ENCODE results near the gene NPAS2.
A peak's percentile ranks its signal among the peaks of the same experiment; 100 is the strongest.

Gene NPAS2

DNA sequence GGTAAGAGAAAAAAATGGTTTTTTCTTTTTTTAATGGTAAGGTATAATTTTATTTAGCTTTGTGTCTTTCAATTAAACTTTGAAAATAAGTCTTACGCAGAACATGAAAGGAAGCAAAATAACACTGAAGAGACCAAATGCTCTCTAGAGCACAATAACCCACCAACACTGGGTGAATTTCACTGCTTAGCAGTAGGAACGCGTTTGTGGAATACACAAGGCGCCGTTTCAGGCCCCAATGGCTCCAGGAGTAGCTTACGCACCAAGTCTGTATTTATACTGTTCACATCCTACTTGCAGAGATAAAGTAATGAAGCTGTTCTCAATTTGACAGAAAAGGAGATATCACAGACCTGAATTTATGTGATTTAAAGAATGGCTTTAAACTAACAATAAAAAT is 205.6 kb downstream of the NPAS2 start:
- H3K4me1 ChIP-seq (ENCODE audit: control insufficient read depth in 2 of 2, insufficient read depth in 2 of 2, low read length in 2 of 2) = peaks cover 4 to 20% of the 10 kb centered on the region in 2 donors
- no peaks in the 10 kb centered on the region for H3K9me3 ChIP-seq (ENCODE audit: control insufficient read depth in 2 of 2, low read length in 2 of 2)
- no peak overlapping the region for H3K9ac ChIP-seq (ENCODE audit: low read depth in 1 of 2, low read length in 2 of 2)
- H3K27me3 ChIP-seq (ENCODE audit: control insufficient read depth in 2 of 2, insufficient read depth in 2 of 2, low read length in 2 of 2) = no peaks in the 10 kb centered on the region
- peaks cover 9 to 13% of the 10 kb centered on the region in 2 donors for H3K36me3 ChIP-seq (ENCODE audit: control insufficient read depth in 2 of 2, insufficient read depth in 2 of 2, low read length in 2 of 2)
- H3K4me3 ChIP-seq (ENCODE audit: low read length in 2 of 2) = no peak overlapping the region
- H3K27ac ChIP-seq (ENCODE audit: low read depth in 2 of 2, low read length in 2 of 2) = peak overlapping the region in 1 of 2 donors; percentile 42

DNA sequence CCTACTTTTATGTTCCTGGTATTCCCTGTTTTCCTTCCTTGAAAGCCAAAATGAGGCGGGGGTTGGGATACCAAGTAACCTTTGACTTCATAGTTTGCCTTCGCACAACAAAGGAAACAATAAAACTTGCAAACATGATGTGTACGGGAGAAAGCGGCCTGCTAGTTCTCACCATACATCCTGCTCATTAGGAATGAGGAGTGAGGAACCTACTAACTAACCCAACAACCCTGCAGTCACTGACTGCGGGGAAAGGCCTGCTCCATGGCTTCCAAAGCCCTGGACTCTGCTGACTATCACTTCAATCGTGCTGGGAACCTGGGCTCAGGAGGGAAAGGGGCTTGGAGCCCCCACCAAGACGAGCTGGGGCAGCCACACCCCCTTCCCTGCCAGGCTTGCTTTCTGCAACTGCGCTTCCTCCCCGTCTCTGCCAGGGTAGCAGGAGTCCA is 206.3 kb downstream of the NPAS2 start:
- Histone ChIP-seq H3K27ac (ENCODE audit: low read depth in 2 of 2, low read length in 2 of 2) (peak overlapping the region; percentile 35 to 42), H3K36me3 (ENCODE audit: control insufficient read depth in 2 of 2, insufficient read depth in 2 of 2, low read length in 2 of 2) (peaks cover 8 to 16% of the 10 kb centered on the region in 2 donors), H3K4me1 (ENCODE audit: control insufficient read depth in 2 of 2, insufficient read depth in 2 of 2, low read length in 2 of 2) (peaks cover 4 to 20% of the 10 kb centered on the region in 2 donors), H3K9ac (ENCODE audit: low read depth in 1 of 2, low read length in 2 of 2) (no peak overlapping the region), H3K4me3 (ENCODE audit: low read length in 2 of 2) (peak overlapping the region in 1 of 2 donors; percentile 12), H3K9me3 (ENCODE audit: control insufficient read depth in 2 of 2, low read length in 2 of 2) (no peaks in the 10 kb centered on the region), H3K27me3 (ENCODE audit: control insufficient read depth in 2 of 2, insufficient read depth in 2 of 2, low read length in 2 of 2) (no peaks in the 10 kb centered on the region)

DNA sequence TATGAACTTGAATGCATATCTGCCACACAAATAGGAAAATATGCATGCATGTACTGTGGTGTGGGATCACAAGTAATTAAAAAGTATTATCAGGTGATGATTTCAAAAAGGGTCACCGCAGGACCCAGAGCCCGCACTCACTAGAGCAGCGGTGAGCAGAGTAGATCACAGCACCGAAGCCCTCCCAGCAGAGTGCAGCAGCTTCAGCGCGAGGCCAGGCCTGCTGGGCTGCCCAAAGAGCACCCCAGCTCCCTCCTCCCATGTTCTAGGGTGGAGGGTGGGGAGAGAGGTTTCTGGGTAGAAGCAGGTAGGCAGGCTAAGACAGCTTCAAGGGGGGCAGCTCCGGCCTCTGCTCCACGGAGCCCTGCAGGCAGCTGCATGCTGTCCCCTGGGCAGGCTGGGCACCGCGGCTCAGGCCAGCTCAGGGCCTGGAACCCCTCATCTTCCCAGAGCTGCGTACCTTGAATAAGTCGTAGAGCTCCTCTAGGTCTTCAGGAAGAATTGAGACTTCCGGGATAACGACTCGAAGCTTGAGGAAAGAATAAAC is 207.1 kb downstream of the NPAS2 start:
- Histone ChIP-seq H3K27ac (ENCODE audit: low read depth in 2 of 2, low read length in 2 of 2) (no peak overlapping the region), H3K36me3 (ENCODE audit: control insufficient read depth in 2 of 2, insufficient read depth in 2 of 2, low read length in 2 of 2) (peaks cover 6 to 12% of the 10 kb centered on the region in 2 donors), H3K27me3 (ENCODE audit: control insufficient read depth in 2 of 2, insufficient read depth in 2 of 2, low read length in 2 of 2) (no peaks in the 10 kb centered on the region)

DNA sequence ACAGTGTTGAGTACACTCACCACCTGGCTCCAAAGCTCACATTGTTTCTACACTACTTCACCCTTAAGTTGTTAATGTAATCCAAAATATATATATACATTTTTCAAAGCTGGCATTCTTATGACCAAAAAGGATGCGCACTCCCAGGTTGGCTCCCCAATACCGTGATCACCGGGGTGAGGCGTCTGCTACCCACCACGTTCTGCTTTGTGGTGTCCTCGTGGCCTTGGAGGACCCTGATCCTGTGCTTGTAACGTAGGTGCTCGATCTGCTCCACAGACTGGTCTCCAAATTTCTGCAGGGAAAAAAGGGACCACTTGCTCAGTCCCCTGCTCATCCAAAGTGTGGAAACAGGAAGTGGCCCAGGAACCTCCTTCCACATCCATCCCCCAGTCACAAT is 207.9 kb downstream of the NPAS2 start:
- no peak overlapping the region for H3K9ac ChIP-seq (ENCODE audit: low read depth in 1 of 2, low read length in 2 of 2)
- H3K27me3 ChIP-seq (ENCODE audit: control insufficient read depth in 2 of 2, insufficient read depth in 2 of 2, low read length in 2 of 2) = no peaks in the 10 kb centered on the region
- H3K4me1 ChIP-seq (ENCODE audit: control insufficient read depth in 2 of 2, insufficient read depth in 2 of 2, low read length in 2 of 2) = peaks cover 4 to 20% of the 10 kb centered on the region in 2 donors
- H3K27ac ChIP-seq (ENCODE audit: low read depth in 2 of 2, low read length in 2 of 2) = no peak overlapping the region
- no peaks in the 10 kb centered on the region for H3K9me3 ChIP-seq (ENCODE audit: control insufficient read depth in 2 of 2, low read length in 2 of 2)
- no peak overlapping the region for H3K4me3 ChIP-seq (ENCODE audit: low read length in 2 of 2)
- peaks cover 6 to 14% of the 10 kb centered on the region in 2 donors for H3K36me3 ChIP-seq (ENCODE audit: control insufficient read depth in 2 of 2, insufficient read depth in 2 of 2, low read length in 2 of 2)

More for the DNA sequence above, 207.1 kb downstream of the NPAS2 start:
- Histone ChIP-seq H3K4me3 (ENCODE audit: low read length in 2 of 2) (no peak overlapping the region), H3K9ac (ENCODE audit: low read depth in 1 of 2, low read length in 2 of 2) (no peak overlapping the region), H3K9me3 (ENCODE audit: control insufficient read depth in 2 of 2, low read length in 2 of 2) (no peaks in the 10 kb centered on the region), H3K4me1 (ENCODE audit: control insufficient read depth in 2 of 2, insufficient read depth in 2 of 2, low read length in 2 of 2) (peaks cover 4 to 20% of the 10 kb centered on the region in 2 donors)

DNA sequence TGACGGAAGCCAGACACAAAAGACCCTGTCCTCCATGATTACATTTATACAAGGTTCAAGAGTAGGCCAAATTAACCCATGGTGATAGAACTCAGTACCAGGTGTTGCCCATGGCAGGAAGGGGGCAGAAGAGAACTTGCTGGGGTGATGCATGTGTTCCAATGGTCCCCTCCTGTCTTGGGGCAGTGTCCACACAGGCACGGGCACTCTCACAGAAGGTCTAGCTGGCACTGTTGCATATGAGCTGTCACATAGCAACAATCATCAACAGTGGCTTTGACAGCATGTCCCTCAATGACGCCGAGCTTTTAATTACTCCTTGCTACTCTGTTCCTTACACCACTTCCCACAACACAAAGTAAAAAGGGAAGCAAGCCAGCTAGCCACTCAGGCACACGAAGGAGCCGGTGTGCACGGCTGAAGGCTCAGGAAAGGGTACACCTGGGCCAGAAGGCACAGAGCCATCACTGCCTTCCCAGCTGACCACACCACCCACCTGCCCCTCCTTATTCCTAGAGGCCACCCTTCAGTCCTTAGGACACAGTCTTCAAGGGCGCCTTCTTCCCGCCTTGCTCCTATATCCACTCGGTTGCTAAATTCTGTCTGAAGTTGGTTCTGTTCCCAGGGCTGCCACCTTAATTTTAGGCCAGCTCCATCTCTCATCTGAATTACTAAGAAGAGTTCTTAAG is 211.1 kb downstream of the NPAS2 start:
- Histone ChIP-seq H3K27ac (ENCODE audit: low read depth in 2 of 2, low read length in 2 of 2) (no peak overlapping the region), H3K4me1 (ENCODE audit: control insufficient read depth in 2 of 2, insufficient read depth in 2 of 2, low read length in 2 of 2) (peaks cover 4 to 6% of the 10 kb centered on the region in 2 donors), H3K36me3 (ENCODE audit: control insufficient read depth in 2 of 2, insufficient read depth in 2 of 2, low read length in 2 of 2) (peaks cover 12 to 21% of the 10 kb centered on the region in 2 donors), H3K9ac (ENCODE audit: low read depth in 1 of 2, low read length in 2 of 2) (no peak overlapping the region), H3K27me3 (ENCODE audit: control insufficient read depth in 2 of 2, insufficient read depth in 2 of 2, low read length in 2 of 2) (no peaks in the 10 kb centered on the region), H3K4me3 (ENCODE audit: low read length in 2 of 2) (no peak overlapping the region), H3K9me3 (ENCODE audit: control insufficient read depth in 2 of 2, low read length in 2 of 2) (no peaks in the 10 kb centered on the region)

DNA sequence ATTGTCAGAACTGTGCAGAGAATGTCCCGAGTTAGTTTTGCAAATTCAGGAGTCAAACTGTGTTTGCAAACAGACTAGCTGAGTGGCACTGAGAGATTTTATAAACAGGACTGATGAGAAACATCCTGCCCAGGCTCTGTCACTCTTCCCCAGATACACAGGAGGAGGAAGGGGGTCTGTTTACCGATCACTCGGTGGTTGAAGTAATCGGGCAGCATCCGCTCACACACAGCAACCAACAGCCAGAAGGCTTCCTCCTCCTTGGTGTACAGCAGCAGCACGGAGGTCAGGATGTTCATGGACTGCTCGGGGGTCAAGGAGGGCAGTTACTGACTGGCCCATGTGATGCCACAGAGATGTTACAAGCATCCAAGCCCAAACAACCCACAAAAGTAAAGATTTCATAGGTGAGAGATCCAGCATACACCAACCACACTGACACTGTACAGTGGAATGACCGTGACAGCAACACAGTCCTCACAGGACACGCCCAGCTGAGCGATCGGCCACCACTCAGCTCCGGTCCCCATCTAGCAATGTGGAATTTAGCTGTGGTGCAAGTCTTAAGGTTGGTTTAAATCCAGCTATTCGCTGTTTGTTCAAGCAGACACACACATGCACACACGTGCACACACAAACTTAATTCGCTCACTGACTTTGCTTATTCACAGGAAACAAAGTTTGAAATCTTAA is 212.3 kb downstream of the NPAS2 start:
- Histone ChIP-seq H3K9me3 (ENCODE audit: control insufficient read depth in 2 of 2, low read length in 2 of 2) (no peaks in the 10 kb centered on the region), H3K27me3 (ENCODE audit: control insufficient read depth in 2 of 2, insufficient read depth in 2 of 2, low read length in 2 of 2) (no peaks in the 10 kb centered on the region), H3K4me3 (ENCODE audit: low read length in 2 of 2) (no peak overlapping the region), H3K36me3 (ENCODE audit: control insufficient read depth in 2 of 2, insufficient read depth in 2 of 2, low read length in 2 of 2) (peaks cover 14 to 23% of the 10 kb centered on the region in 2 donors), H3K27ac (ENCODE audit: low read depth in 2 of 2, low read length in 2 of 2) (no peak overlapping the region), H3K9ac (ENCODE audit: low read depth in 1 of 2, low read length in 2 of 2) (no peak overlapping the region), H3K4me1 (ENCODE audit: control insufficient read depth in 2 of 2, insufficient read depth in 2 of 2, low read length in 2 of 2) (no peaks in the 10 kb centered on the region)

DNA sequence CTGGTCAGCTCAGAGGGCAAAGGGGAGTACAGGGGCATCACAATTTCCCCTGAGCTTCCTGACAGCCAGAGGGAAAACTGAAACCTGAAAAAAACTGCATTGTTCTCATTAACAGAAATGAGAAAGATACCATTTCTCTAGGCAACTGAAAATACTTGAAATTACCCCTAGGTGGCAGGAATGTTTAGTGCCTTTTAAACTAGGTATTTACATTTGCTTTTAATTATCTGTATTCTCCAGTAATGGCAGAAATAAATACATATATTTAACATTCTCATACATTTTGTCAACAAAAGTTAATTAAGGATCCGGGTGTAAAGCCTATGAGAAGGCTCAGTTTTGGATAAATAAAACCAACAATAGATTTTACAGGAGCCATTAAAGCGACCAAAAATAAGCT is 216.6 kb downstream of the NPAS2 start:
- Histone ChIP-seq H3K36me3 (ENCODE audit: control insufficient read depth in 2 of 2, insufficient read depth in 2 of 2, low read length in 2 of 2) (peaks cover 18 to 32% of the 10 kb centered on the region in 2 donors), H3K4me3 (ENCODE audit: low read length in 2 of 2) (no peak overlapping the region)

DNA sequence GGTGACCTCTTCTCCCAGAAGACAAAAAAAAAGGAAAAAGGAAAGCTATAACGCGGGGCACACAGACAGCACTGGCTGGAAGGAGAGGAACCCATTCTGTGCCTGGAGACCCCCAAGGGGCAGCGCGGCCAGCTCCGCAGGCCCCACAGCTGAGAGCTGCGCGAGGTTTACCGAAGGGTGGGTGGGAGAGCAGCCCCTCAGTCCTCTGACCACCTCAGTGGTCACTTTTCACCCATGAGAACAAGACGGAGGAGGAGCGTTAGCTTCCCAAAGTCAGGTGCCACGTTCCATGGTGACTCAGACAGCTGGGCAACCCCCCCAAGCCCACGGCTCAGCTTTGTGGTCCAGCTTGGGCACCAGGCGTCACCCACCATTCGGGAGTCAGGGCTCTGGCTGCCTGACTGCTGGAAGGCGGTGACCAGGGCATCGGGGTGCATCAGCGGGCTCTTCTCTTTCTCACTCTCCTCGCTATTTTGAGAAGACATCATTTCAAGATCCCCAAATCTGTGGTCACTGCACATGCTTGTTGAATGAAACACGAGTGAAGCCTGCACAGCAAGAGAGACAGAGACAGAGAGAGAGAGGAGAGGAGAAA is 217.3 kb downstream of the NPAS2 start:
- Histone ChIP-seq H3K27me3 (ENCODE audit: control insufficient read depth in 2 of 2, insufficient read depth in 2 of 2, low read length in 2 of 2) (no peaks in the 10 kb centered on the region), H3K9me3 (ENCODE audit: control insufficient read depth in 2 of 2, low read length in 2 of 2) (no peaks in the 10 kb centered on the region), H3K4me1 (ENCODE audit: control insufficient read depth in 2 of 2, insufficient read depth in 2 of 2, low read length in 2 of 2) (no peaks in the 10 kb centered on the region), H3K9ac (ENCODE audit: low read depth in 1 of 2, low read length in 2 of 2) (no peak overlapping the region), H3K27ac (ENCODE audit: low read depth in 2 of 2, low read length in 2 of 2) (no peak overlapping the region), H3K36me3 (ENCODE audit: control insufficient read depth in 2 of 2, insufficient read depth in 2 of 2, low read length in 2 of 2) (peaks cover 17 to 29% of the 10 kb centered on the region in 2 donors), H3K4me3 (ENCODE audit: low read length in 2 of 2) (no peak overlapping the region)

More for the DNA sequence above, 216.6 kb downstream of the NPAS2 start:
- no peaks in the 10 kb centered on the region for H3K27me3 ChIP-seq (ENCODE audit: control insufficient read depth in 2 of 2, insufficient read depth in 2 of 2, low read length in 2 of 2)
- no peak overlapping the region for H3K9ac ChIP-seq (ENCODE audit: low read depth in 1 of 2, low read length in 2 of 2)
- H3K9me3 ChIP-seq (ENCODE audit: control insufficient read depth in 2 of 2, low read length in 2 of 2) = no peaks in the 10 kb centered on the region
- H3K27ac ChIP-seq (ENCODE audit: low read depth in 2 of 2, low read length in 2 of 2) = no peak overlapping the region
- no peaks in the 10 kb centered on the region for H3K4me1 ChIP-seq (ENCODE audit: control insufficient read depth in 2 of 2, insufficient read depth in 2 of 2, low read length in 2 of 2)

DNA sequence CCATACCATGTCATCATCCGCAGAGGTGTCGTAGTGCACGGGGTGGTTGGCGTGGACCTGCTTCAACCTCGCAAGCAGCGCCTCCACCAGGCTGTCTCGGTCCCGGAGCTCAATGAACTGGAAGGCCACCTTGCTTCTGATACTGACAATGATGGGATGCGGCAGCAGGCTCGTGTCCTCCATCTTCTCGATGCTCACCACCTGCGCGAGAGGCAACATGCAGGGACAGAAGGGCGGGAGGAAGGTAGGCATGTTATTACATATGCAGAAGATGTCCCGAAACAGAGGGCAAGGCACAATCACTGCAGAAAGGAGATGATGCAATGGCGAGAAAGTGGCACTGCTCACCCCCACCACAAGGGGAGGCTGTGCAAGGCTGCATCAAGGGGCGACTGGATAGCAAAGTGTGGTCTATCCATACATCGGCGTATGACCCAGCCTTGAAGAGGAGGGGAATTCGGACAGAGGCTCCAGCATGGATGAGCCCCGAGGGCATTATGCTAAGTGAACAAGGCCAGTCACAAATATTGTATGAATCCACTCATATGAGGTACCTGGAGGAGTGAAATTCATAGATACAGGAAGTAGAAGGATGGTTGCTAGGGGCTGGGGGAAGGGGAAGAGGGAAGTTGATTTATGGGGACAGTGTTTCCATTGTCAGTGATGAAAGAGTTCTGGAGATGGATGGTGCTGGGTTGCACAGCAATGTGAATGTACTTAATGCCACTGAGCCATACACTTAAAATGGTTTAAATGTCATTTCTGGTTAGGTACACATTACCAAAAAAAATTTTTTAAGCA is 218.7 kb downstream of the NPAS2 start:
- Histone ChIP-seq H3K27me3 (ENCODE audit: control insufficient read depth in 2 of 2, insufficient read depth in 2 of 2, low read length in 2 of 2) (no peaks in the 10 kb centered on the region), H3K27ac (ENCODE audit: low read depth in 2 of 2, low read length in 2 of 2) (no peak overlapping the region), H3K4me3 (ENCODE audit: low read length in 2 of 2) (no peak overlapping the region), H3K9me3 (ENCODE audit: control insufficient read depth in 2 of 2, low read length in 2 of 2) (no peaks in the 10 kb centered on the region), H3K36me3 (ENCODE audit: control insufficient read depth in 2 of 2, insufficient read depth in 2 of 2, low read length in 2 of 2) (peaks cover 14 to 27% of the 10 kb centered on the region in 2 donors), H3K9ac (ENCODE audit: low read depth in 1 of 2, low read length in 2 of 2) (no peak overlapping the region), H3K4me1 (ENCODE audit: control insufficient read depth in 2 of 2, insufficient read depth in 2 of 2, low read length in 2 of 2) (no peaks in the 10 kb centered on the region)
